Stomach (tissue), 9 donors: Measurements from ENCODE around the gene CYB5B. TPM values are rescaled to one million over a fixed set of nuclear protein-coding genes. Genes with fewer than 3 reads are reported as not detected.
A peak's percentile ranks its signal among the peaks of the same experiment; 100 is the strongest.

Experiments
- DNase-seq, 2 donors: peaks; one replicate each; pipeline versions ENCODE4 v3.0.0 to v3.0.0-alpha.2; 2013 to 2019
- H3K27ac ChIP-seq, 5 donors: fragments of 200-600 bp in 4 of 5; sonication (generic) in 4 of 5; one replicate each; pipeline ENCODE4 v1.5.1; 2013 to 2019; ENCODE audit warnings: mild to moderate bottlenecking in 1 of 5, moderate library complexity in 1 of 5
- H3K27me3 ChIP-seq, 3 donors: fragments of 200-600 bp; sonication (generic); one replicate each; pipeline ENCODE4 v1.5.1; 2017 to 2019; ENCODE audit warnings: mixed run types in 1 of 3
- H3K36me3 ChIP-seq, 4 donors: fragments of 200-600 bp; sonication (generic); 1 replicate in 3 of 4; 2 replicates in 1 of 4; pipeline ENCODE4 v1.5.1; 2016 to 2019
- H3K4me1 ChIP-seq, 4 donors: fragments of 200-600 bp; sonication (generic); one replicate each; pipeline ENCODE4 v1.5.1; 2016 to 2019
- H3K4me3 ChIP-seq, 4 donors: fragments of 200-600 bp; sonication (generic) in 3 of 4; one replicate each; pipeline ENCODE4 v1.5.1; 2016 to 2019; ENCODE audit warnings: mild to moderate bottlenecking in 1 of 4
- H3K9me3 ChIP-seq, 4 donors: fragments of 200-600 bp; sonication (generic); one replicate each; pipeline ENCODE4 v1.5.1; 2016 to 2019
- CTCF ChIP-seq, 7 experiments: fragments of 450-650 bp in 4 of 7; fragments of 200-600 bp in 3 of 7; sonication (generic) in 3 of 7; IDR thresholded peaks; one replicate each; pipeline ENCODE4 v1.5.1; 2016 to 2019; ENCODE audit warnings: antibody characterized with exemption in 7 of 7, control low read depth in 2 of 7, mild to moderate bottlenecking in 1 of 7
- EP300 ChIP-seq: sonication (generic); formaldehyde crosslinking; IDR thresholded peaks from one replicate; pipeline ENCODE4 v1.6.1; 2017; ENCODE audit warnings: antibody characterized with exemption
- POLR2A ChIP-seq, 4 donors: fragments of 450-650 bp; IDR thresholded peaks; one replicate each; pipeline ENCODE4 v1.6.1; 2016; ENCODE audit warnings: antibody characterized with exemption in 4 of 4, control low read depth in 2 of 4, mild to moderate bottlenecking in 1 of 4, moderate library complexity in 1 of 4
- POLR2AphosphoS5 ChIP-seq, 3 donors: sonication (generic); formaldehyde crosslinking; IDR thresholded peaks; one replicate each; pipeline ENCODE4 v1.6.1; 2016; ENCODE audit warnings: antibody characterized with exemption in 3 of 3
- WGBS, 5 donors: extraction: QIAGEN DNeasy Blood & Tissue Kit in 3 of 5; methylation state at CpG; one replicate each; pipeline versions ENCODE4 v1.1.5 to v1.1.7; 2013 to 2018; 5-methylcytosine and 5-hydroxymethylcytosine counted together
- intact Hi-C: fragments of 100-400 bp; cut with DNase I; formaldehyde crosslinking; loops from one replicate; pipeline ENCODE4 v1.15.1; 2023; ENCODE audit warnings: low total_unique reads
- polyA plus RNA-seq, 3 donors: library from polyadenylated mRNA; stranded (reverse); fragments of 200-250 nt; gene quantifications; one replicate each; pipeline ENCODE4 v1.2.3, GENCODE V29; 2013
- total RNA-seq, 5 donors: library from RNA; depleted of rRNA; stranded (reverse); fragments of >200 nt; gene quantifications; one replicate each; pipeline versions ENCODE4 v1.1.0 to v1.2.3, GENCODE V29; 2014 to 2016
- donor health status: healthy with polysubstance abuse.
- donor health status: Bipolar disorder and iron deficiency.
- donor health status: healthy.

The CYB5B gene
- total and polyA plus RNA-seq, 8 donors: 9.3 to 76.3 (median 49.8) TPM

GRCh38 chr16:69476920-69477443 lies 52.6 kb downstream of the CYB5B start:
- Histone ChIP-seq H3K9me3 (no peaks in the 10 kb centered on the region), H3K36me3 (no peaks in the 10 kb centered on the region), H3K27me3 (no peaks in the 10 kb centered on the region), H3K4me3 (no peak overlapping the region), H3K27ac (no peak overlapping the region), H3K4me1 (peaks cover 5 to 18% (median 7%) of the 10 kb centered on the region in 4 donors)
- DNase-seq: peak in 1 of 2 donors; percentile 20
- no peak for TF ChIP-seq POLR2AphosphoS5 (IDR thresholded peaks at IDR 0.05)
- no peak for TF ChIP-seq POLR2A (IDR thresholded peaks at IDR 0.05)
- TF ChIP-seq CTCF (IDR thresholded peaks at IDR 0.05): no peak
- no peak for TF ChIP-seq EP300
- intact Hi-C loops: no loop called here
- WGBS, 5 donors: 24 to 30% (median 25%) methylated on average over 1 of the region's 1 CpG

- DNase-seq: no peak
- 27 to 48% (median 30%) methylated on average over 6 of the region's 6 CpGs for WGBS, 5 donors
- intact Hi-C loops: no loop called here
- H3K36me3 ChIP-seq: no peaks in the 10 kb centered on the region
- TF ChIP-seq POLR2AphosphoS5 (IDR thresholded peaks at IDR 0.05): no peak
- no peak for TF ChIP-seq EP300
- no peak for TF ChIP-seq POLR2A (IDR thresholded peaks at IDR 0.05)
- TF ChIP-seq CTCF (IDR thresholded peaks at IDR 0.05): no peak
- H3K27ac ChIP-seq: no peak overlapping the region
- no peaks in the 10 kb centered on the region for H3K9me3 ChIP-seq
- H3K4me3 ChIP-seq: no peak overlapping the region
- peaks cover 9 to 24% (median 13%) of the 10 kb centered on the region in 4 donors for H3K4me1 ChIP-seq
- no peaks in the 10 kb centered on the region for H3K27me3 ChIP-seq
These were observed 53.1 kb downstream of the CYB5B start for GRCh38 chr16:69477546-69477945.

GRCh38 chr16:69478685-69479084 lies 54.3 kb downstream of the CYB5B start:
- DNase-seq: no peak
- intact Hi-C loops: no loop called here
- WGBS, 5 donors: 93 to 98% (median 95%) methylated on average over 6 of the region's 6 CpGs

GRCh38 chr16:69479775-69480174 lies 55.4 kb downstream of the CYB5B start:
- WGBS, 5 donors: 75 to 83% (median 83%) methylated on average over 3 of the region's 3 CpGs
- no peaks in the 10 kb centered on the region for H3K27me3 ChIP-seq
- H3K27ac ChIP-seq: no peak overlapping the region
- no peaks in the 10 kb centered on the region for H3K9me3 ChIP-seq
- no peak overlapping the region for H3K4me3 ChIP-seq
- H3K4me1 ChIP-seq: peaks cover 11 to 26% (median 15%) of the 10 kb centered on the region in 4 donors
- no peak for DNase-seq
- H3K36me3 ChIP-seq: no peaks in the 10 kb centered on the region
- no peak for TF ChIP-seq EP300
- TF ChIP-seq POLR2A (IDR thresholded peaks at IDR 0.05): no peak
- TF ChIP-seq CTCF (IDR thresholded peaks at IDR 0.05): no peak
- no peak for TF ChIP-seq POLR2AphosphoS5 (IDR thresholded peaks at IDR 0.05)
- intact Hi-C loops: no loop called here

More at GRCh38 chr16:69478685-69479084, 54.3 kb downstream of the CYB5B start:
- TF ChIP-seq CTCF (IDR thresholded peaks at IDR 0.05): no peak
- TF ChIP-seq POLR2AphosphoS5 (IDR thresholded peaks at IDR 0.05): no peak
- TF ChIP-seq EP300: no peak
- TF ChIP-seq POLR2A (IDR thresholded peaks at IDR 0.05): no peak
- H3K9me3 ChIP-seq: no peaks in the 10 kb centered on the region
- H3K27me3 ChIP-seq: no peaks in the 10 kb centered on the region
- H3K27ac ChIP-seq: no peak overlapping the region
- H3K36me3 ChIP-seq: no peaks in the 10 kb centered on the region
- no peak overlapping the region for H3K4me3 ChIP-seq
- H3K4me1 ChIP-seq: peaks cover 11 to 26% (median 15%) of the 10 kb centered on the region in 4 donors
